Urinary bladder (tissue), 4 donors: ENCODE data around the gene CACHD1. TPM values are rescaled to one million over a fixed set of nuclear protein-coding genes. Genes with fewer than 3 reads are reported as not detected.
"Not testable (repeated sequence)": the region's sequence is repeated elsewhere in the genome, so short reads cannot be mapped to it uniquely, and the experiment has no call there.

ENCODE experiments used
- DNase-seq: peaks from one replicate; pipeline ENCODE4 v3.0.0-alpha.2; 2015; ENCODE audit errors: extremely low spot score
- H3K27ac ChIP-seq: one replicate; pipeline ENCODE4 v1.5.1; 2013; ENCODE audit warnings: low read depth, mild to moderate bottlenecking, moderate library complexity
- H3K36me3 ChIP-seq: one replicate; pipeline ENCODE4 v1.6.1; 2013; ENCODE audit warnings: mild to moderate bottlenecking, moderate library complexity; ENCODE audit not compliant: insufficient read depth
- H3K4me1 ChIP-seq: one replicate; pipeline ENCODE4 v1.6.1; 2013; ENCODE audit warnings: mild to moderate bottlenecking, moderate library complexity; ENCODE audit not compliant: insufficient read depth
- H3K4me3 ChIP-seq: one replicate; pipeline ENCODE4 v1.5.1; 2013; ENCODE audit warnings: low read depth, low read length
- WGBS: extraction: QIAGEN DNeasy Blood & Tissue Kit; methylation state at CpG from one replicate; pipeline ENCODE4 v1.1.7; 2013; 5-methylcytosine and 5-hydroxymethylcytosine counted together
- polyA plus RNA-seq: library from polyadenylated mRNA; stranded (reverse); fragments of 200-250 nt; gene quantifications from one replicate; pipeline ENCODE4 v1.2.3, GENCODE V29; 2013
- total RNA-seq: library from RNA; depleted of rRNA; stranded (reverse); fragments of >200 nt; gene quantifications from one replicate; pipeline ENCODE4 v1.2.3, GENCODE V29; 2014
- donor health status: healthy with polysubstance abuse.
- donor health status: healthy.

The CACHD1 gene
- total and polyA plus RNA-seq, 2 donors = 7.5 to 22.3 TPM

DNA sequence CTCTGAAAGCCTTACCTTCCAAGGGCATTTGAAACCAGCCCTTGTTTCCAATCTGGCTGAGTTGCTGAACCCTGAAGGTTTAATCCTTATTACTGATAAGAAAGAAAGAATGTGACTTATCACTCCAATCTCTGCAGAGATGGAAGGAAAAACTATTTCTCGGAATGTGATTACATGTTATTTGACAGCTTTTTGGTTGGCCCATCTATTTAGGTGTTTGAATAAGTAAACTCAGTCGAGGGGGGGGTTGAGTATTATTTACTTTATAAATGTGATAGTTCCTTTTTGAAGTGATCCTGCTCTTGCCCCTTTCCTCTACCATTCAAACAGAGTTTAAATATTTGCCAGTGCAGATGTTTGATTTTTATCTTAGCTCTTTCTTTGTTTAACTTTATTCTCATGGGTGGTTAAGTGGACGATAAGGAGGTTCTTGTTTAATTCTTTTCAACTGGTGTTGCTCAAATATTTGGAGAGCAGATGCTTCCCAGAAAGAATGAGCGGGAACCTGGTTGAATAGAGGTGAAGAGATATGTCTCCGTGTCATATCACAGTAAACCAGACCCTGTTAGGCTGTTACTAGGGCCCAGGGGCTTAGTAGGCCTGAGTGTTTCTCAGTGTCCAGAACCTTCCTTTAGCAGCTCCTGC, 126.1 kb downstream of the CACHD1 start:
- H3K27ac ChIP-seq = no peak overlapping the region
- DNase-seq = no peak
- no peaks in the 10 kb centered on the region for H3K36me3 ChIP-seq
- peaks cover 1% of the 10 kb centered on the region for H3K4me1 ChIP-seq
- WGBS = 42% methylated on average over 5 of the region's 5 CpGs
- no peak overlapping the region for H3K4me3 ChIP-seq

DNA sequence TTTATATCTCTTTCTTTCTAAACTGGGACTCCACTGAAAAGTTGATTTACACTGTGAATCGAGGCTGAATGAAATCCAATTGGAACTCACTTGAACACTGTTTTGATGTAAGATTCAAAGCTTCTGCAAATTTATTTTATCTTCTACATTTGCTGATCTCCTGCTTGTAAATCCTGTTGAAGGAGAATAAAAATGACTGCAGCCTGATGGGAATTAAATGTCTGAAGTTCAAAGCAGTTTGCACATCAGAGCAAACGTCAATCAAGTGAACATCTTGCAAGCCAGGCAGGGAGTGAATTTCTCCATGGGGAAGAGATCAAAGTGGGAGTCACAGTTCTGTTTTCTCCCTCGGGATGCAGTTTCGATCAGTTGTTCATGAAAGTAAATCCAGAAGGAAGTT, 127.2 kb downstream of the CACHD1 start:
- 51% methylated on average over 4 of the region's 4 CpGs for WGBS
- peaks cover 1% of the 10 kb centered on the region for H3K4me1 ChIP-seq
- no peaks in the 10 kb centered on the region for H3K36me3 ChIP-seq
- DNase-seq = no peak
- no peak overlapping the region for H3K4me3 ChIP-seq
- no peak overlapping the region for H3K27ac ChIP-seq

DNA sequence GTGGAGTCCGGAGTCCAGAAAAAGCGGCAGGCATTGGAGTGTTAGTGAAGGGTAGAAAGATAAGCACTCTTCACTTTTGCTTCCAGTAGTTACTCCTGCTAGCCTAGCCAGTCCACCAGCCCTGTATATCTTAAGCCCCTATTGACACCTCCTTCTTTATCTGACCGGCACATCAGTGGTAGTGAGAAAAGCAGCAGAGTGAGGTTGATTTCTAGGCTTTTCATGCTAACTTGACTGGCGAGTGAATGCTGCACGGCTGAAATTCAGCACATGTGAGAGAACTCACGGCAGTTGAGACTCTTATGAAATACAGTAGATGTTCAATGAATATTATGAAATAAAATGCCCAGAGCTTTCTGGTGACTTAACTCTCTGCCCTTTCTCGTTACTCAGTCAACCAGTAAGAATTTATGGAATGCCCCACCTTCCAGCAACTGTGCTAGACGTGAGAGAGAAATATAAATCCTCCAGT, 128.2 kb downstream of the CACHD1 start:
- 68% methylated on average over 8 of the region's 8 CpGs for WGBS
- DNase-seq = no peak
- Histone ChIP-seq H3K4me1 (peaks cover 1% of the 10 kb centered on the region), H3K36me3 (no peaks in the 10 kb centered on the region), H3K4me3 (no peak overlapping the region), H3K27ac (no peak overlapping the region)

DNA sequence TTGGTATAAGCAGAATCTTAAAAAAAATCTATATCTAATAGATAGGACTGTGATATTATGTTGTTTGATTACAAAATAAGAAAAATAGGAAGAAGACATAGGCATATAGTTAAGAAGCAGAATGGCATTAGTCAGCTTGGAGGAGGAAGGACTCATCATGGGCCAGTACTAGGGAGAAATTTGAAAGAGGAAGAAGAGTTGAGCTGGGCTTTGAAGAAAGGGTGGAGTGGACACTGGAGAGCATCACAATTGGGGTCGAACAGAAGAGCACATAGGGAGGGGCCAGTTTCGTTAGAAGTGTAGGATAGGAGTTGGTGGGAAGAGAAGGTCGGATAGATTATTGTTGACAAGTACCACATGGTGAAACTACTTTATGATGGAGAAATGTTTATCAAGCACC, 129.3 kb downstream of the CACHD1 start:
- H3K27ac ChIP-seq = no peak overlapping the region
- 73% methylated on average over 3 of the region's 3 CpGs for WGBS
- DNase-seq = no peak
- H3K36me3 ChIP-seq = no peaks in the 10 kb centered on the region
- peaks cover 1% of the 10 kb centered on the region for H3K4me1 ChIP-seq
- H3K4me3 ChIP-seq = no peak overlapping the region

DNA sequence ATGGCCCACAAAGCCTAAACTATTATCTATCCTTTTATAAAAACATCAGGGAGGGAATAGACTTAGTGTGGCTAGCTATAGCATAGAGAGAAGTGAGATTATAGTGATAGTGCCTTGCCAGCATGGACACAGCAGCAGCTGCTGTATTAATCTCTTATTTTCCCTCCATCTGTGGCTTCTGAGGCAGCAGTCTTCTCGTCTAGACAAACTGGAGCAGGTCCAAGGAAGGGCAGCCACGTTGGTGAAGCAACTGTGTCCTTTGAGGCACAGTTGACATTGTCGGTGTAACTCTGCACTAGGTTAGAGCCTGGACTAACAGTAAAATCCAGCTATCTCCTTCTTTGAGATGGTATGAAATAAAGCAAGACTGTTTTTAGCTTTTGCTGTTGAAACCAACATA, 131.3 kb downstream of the CACHD1 start:
- H3K4me3 ChIP-seq = no peak overlapping the region
- WGBS = 56% methylated on average over 3 of the region's 3 CpGs
- no peak for DNase-seq
- H3K36me3 ChIP-seq = no peaks in the 10 kb centered on the region
- no peak overlapping the region for H3K27ac ChIP-seq
- H3K4me1 ChIP-seq = no peaks in the 10 kb centered on the region

DNA sequence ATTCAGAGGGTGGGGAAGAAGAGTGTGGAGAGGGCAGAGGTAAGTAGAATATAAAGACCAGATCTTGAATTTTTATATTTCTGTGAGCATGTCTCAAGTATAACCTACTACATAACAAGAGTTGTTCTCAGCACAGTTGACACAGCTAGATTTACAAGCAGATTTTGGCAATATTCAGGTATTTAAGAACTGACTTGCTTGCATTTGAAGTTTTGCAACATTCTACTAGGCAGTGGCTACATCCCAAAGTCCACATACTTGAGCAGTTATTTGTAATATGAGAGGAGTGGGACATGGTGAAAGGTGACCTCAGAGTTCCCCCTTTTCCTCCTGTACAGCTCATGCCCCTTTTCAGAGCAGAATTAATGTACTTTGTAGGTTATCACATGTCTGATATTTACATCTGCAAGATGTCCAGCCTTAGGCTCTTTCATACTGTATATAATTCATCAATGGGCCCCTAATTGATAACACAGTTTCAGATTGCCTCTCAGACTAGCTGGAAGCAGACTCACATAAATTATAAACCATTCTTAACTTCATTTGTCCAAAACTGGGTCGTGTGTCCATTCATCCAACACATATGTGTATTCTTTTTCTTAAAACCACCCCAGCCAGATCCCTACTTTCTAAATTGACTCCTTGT, 138.2 kb downstream of the CACHD1 start:
- 49% methylated on average over 1 of the region's 1 CpG for WGBS
- no peak overlapping the region for H3K27ac ChIP-seq
- DNase-seq = peak; percentile 21
- no peak overlapping the region for H3K4me3 ChIP-seq
- H3K36me3 ChIP-seq = no peaks in the 10 kb centered on the region
- no peaks in the 10 kb centered on the region for H3K4me1 ChIP-seq

DNA sequence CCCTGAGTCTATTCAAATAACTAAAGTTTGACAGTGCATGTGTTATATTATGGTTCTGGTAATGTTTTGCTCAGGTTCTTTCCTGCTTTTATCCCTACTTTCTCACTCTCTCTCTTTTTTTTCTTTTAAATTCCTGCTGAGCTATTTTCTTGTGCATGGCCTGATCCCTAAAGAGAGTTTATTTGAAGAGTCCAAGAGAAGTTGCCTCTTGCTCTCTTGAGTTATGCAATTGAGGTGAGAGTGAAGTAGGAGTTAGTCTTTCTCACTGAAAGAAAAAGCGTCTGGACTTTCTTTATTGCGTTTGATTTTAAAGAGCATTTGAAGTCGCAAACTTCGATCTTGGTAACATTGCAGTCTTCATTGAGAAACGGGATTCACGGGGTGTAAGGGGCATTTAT, 138.7 kb downstream of the CACHD1 start:
- Histone ChIP-seq H3K4me3 (no peak overlapping the region), H3K4me1 (no peaks in the 10 kb centered on the region), H3K27ac (no peak overlapping the region), H3K36me3 (no peaks in the 10 kb centered on the region)
- WGBS = 95% methylated on average over 6 of the region's 6 CpGs
- DNase-seq = no peak

DNA sequence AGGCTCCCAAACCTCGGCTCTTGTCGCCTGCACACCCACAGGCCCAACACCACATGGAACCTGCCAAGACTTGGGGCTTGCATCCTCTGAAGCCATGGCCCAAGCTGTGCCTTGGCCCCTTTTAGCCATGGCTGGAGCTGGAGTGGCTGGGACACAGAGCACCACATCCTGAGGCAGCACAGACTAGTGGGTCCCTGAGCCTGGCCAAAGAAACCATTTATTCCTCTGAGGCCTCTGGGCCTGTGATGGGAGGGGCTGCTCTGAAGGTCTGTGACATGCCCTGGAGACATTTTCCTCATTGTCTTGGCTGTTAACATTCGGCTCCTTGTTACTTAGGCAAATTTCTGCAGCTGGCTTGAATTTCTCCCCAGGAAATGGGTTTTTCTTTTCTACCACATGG, 141.0 kb downstream of the CACHD1 start:
- H3K36me3 ChIP-seq, H3K27ac ChIP-seq, DNase-seq, H3K4me1 ChIP-seq, H3K4me3 ChIP-seq: not testable (repeated sequence)
- WGBS = 89% methylated on average over 3 of the region's 3 CpGs

DNA sequence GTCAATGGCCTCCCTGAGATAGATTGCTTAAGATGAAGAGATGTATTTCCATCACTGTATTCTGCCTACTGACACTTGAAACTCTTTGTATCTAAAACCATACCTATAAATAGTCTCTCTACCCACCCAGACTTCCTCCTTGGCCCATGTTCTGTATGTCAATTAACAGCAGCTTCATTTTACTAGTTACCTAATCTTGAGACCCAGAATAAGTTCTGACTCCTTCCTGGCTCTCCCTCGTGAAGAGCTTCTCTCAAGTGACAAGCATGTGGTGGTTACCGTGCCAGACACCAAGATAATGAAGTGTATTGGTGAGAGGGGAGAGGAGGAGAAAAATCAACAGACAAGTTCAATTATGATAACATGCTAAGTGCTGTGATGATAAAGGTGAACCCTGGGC, 146.1 kb downstream of the CACHD1 start:
- no peak overlapping the region for H3K27ac ChIP-seq
- no peak for DNase-seq
- H3K4me3 ChIP-seq = no peak overlapping the region
- 72% methylated on average over 2 of the region's 2 CpGs for WGBS
- H3K36me3 ChIP-seq = no peaks in the 10 kb centered on the region
- no peaks in the 10 kb centered on the region for H3K4me1 ChIP-seq

DNA sequence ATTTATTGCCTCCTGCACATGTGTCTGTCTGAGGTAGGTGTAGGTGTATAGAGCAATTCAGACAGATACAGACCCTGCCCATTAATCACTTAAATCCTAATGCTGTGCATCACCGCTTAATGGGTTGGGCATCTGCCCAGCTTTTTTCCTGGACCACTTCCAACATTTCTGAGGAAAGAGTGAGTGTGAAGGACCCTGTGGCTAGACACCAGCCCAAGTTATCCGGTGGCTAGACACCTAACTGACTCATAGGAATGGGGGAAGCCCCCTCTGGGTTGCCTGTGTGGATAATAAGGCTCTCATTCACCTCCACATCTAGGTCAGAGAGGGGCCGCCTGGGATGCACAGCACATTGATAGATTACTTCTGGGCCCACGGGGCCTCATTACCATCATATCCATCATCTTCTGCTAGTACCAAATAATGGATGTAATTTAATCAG, 153.8 kb downstream of the CACHD1 start:
- Histone ChIP-seq H3K4me1 (no peaks in the 10 kb centered on the region), H3K4me3 (no peak overlapping the region), H3K36me3 (no peaks in the 10 kb centered on the region), H3K27ac (no peak overlapping the region)
- DNase-seq = no peak
- WGBS = 46% methylated on average over 4 of the region's 4 CpGs

DNA sequence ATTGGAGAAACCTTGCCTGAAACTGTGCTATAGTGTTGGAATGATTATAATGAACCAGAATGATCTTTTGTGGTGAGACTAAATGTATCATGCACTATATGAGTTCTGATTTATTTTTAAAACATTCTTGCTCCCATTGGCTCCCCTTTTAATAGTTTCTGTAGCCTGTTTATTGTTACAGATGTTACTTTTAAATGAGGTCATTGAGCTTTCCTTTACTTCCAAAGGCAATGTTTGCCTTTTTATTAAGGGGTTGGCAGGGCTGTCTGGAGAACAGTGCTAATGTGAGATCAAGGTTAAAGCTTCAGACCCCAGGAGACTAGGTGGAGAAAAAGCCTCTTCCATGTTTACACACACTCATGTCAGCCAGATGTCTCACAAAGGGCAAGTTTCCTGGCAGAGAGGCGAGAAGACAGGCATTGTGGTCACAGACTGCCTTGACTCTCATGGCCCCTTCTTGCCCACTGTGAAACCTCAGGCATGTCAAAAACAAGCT, 154.3 kb downstream of the CACHD1 start:
- 23% methylated on average over 1 of the region's 1 CpG for WGBS
- Histone ChIP-seq H3K4me3 (no peak overlapping the region), H3K36me3 (no peaks in the 10 kb centered on the region), H3K27ac (no peak overlapping the region), H3K4me1 (no peaks in the 10 kb centered on the region)
- no peak for DNase-seq

DNA sequence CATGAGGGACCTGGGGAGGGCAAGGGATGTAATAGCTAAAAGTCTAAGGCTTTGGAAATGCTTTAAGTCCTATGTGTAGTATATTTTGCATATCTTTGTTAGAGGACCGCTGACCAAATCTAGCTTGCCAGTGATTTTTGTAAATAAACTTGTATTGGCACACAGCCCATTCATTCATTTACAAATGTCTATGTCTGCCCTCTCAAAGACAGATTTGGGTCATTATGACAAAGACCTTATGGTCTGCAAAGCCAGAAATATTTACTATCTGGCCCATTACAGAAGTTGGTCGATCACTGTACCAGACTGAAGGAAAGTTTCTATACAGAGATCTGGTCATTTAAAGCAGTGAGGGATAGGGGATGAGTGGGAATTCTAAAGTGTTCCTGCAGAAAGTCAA, 154.9 kb downstream of the CACHD1 start:
- WGBS = 16% methylated on average over 2 of the region's 2 CpGs
- Histone ChIP-seq H3K4me3 (no peak overlapping the region), H3K27ac (no peak overlapping the region), H3K4me1 (no peaks in the 10 kb centered on the region), H3K36me3 (no peaks in the 10 kb centered on the region)
- no peak for DNase-seq

DNA sequence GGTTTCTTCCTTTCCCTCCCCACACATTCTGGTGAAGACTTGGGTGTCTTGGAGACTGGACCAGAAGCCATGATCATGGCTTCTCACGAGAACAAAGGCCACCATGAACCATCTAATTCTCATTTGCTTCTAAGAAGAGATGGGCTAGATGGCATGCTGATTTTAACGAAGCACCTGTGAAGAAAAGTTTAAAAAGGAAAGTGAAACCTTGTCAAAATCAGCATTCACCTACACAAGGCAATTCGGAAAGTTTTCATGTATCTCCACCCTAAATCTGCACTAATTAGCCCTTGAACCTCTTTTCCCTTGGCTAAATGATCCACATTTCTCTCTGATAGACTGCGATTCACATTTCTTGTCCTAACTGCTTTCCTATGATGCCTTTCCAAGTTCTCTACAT, 160.7 kb downstream of the CACHD1 start:
- H3K36me3 ChIP-seq = peaks cover 3% of the 10 kb centered on the region
- no peak overlapping the region for H3K4me3 ChIP-seq
- no peaks in the 10 kb centered on the region for H3K4me1 ChIP-seq
- no peak for DNase-seq
- H3K27ac ChIP-seq = no peak overlapping the region
- 89% methylated on average over 4 of the region's 4 CpGs for WGBS

DNA sequence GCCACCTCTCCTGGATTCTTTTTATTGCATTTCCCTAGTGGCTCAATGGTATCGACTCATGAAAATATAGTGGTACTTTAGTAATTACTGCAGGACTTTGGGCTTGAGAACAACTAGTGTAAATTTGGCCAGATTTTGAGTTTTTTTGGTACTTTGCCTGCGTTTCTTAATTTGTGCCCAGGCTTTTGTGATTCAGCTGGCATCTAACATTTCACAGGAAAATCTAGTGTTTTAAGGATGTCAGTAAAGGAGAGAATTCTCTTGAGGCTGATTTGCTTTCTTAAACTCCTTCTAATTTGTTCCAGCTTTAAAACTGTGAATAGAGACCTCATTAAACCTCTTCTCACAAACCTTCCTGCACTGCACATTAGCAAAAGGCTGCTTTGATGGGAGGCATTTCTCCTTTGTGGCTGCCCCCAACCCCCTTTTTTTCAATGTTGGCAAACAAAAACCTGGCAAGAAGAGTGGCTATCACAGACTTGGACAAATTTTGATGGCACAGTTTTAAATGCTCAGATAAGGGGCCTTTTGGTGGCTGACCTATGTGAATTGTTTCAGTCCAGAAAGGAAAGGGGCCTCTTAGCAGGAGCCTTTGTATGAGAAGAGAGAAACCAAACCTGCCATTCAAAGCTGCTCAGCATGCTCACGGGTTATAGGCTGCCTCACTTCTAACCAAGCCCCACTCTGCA, 161.6 kb downstream of the CACHD1 start:
- Histone ChIP-seq H3K4me1 (no peaks in the 10 kb centered on the region), H3K36me3 (peaks cover 3% of the 10 kb centered on the region), H3K27ac (no peak overlapping the region), H3K4me3 (no peak overlapping the region)
- DNase-seq = no peak
- 73% methylated on average over 3 of the region's 3 CpGs for WGBS
